Fibroblast of skin of scalp (primary cell): ENCODE data around the gene ALPL.

ENCODE experiments used
- DNase-seq: peaks from one replicate; pipeline ENCODE4 v3.0.0-alpha.2; 2013

ALPL gene

GRCh38 chr1:21601278-21602048 lies 92.2 kb downstream of the ALPL start:
- no peak for DNase-seq

- no peak for DNase-seq
Measured at GRCh38 chr1:21603177-21604138, 94.2 kb downstream of the ALPL start.

- no peak for DNase-seq
Measured at GRCh38 chr1:21604208-21604957, 95.2 kb downstream of the ALPL start.

- DNase-seq: no peak
Measured at GRCh38 chr1:21605012-21605715, 95.9 kb downstream of the ALPL start.

- DNase-seq: no peak
Measured at GRCh38 chr1:21605964-21606705, 96.9 kb downstream of the ALPL start.

- DNase-seq: peak; percentile 80
Measured at GRCh38 chr1:21607549-21608529, 98.6 kb downstream of the ALPL start.

- DNase-seq: no peak
Measured at GRCh38 chr1:21608798-21609197, 99.6 kb downstream of the ALPL start.

- DNase-seq: no peak
Measured at GRCh38 chr1:21610027-21610426, 100.8 kb downstream of the ALPL start.

- DNase-seq: no peak
Measured at GRCh38 chr1:21610989-21611785, 102.0 kb downstream of the ALPL start.

GRCh38 chr1:21612057-21612456 lies 102.8 kb downstream of the ALPL start:
- no peak for DNase-seq

GRCh38 chr1:21613072-21613867 lies 104.0 kb downstream of the ALPL start:
- no peak for DNase-seq

GRCh38 chr1:21614419-21615115 lies 105.3 kb downstream of the ALPL start:
- DNase-seq: no peak

- no peak for DNase-seq
Measured at GRCh38 chr1:21616372-21616771, 107.1 kb downstream of the ALPL start.

- no peak for DNase-seq
Measured at GRCh38 chr1:21617126-21617738, 108.0 kb downstream of the ALPL start.

GRCh38 chr1:21618059-21618458 lies 108.8 kb downstream of the ALPL start:
- no peak for DNase-seq

GRCh38 chr1:21618561-21619374 lies 109.5 kb downstream of the ALPL start:
- no peak for DNase-seq
